ENCODE data around the gene CD81.

- TF ChIP-seq, protein P1, sequence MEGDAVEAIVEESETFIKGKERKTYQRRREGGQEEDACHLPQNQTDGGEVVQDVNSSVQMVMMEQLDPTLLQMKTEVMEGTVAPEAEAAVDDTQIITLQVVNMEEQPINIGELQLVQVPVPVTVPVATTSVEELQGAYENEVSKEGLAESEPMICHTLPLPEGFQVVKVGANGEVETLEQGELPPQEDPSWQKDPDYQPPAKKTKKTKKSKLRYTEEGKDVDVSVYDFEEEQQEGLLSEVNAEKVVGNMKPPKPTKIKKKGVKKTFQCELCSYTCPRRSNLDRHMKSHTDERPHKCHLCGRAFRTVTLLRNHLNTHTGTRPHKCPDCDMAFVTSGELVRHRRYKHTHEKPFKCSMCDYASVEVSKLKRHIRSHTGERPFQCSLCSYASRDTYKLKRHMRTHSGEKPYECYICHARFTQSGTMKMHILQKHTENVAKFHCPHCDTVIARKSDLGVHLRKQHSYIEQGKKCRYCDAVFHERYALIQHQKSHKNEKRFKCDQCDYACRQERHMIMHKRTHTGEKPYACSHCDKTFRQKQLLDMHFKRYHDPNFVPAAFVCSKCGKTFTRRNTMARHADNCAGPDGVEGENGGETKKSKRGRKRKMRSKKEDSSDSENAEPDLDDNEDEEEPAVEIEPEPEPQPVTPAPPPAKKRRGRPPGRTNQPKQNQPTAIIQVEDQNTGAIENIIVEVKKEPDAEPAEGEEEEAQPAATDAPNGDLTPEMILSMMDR (IDR thresholded peaks at IDR 0.05) = no peak
- no peak for TF ChIP-seq POLR2AphosphoS5 (IDR thresholded peaks at IDR 0.05)
- TF ChIP-seq POLR2A (IDR thresholded peaks at IDR 0.05) = no peak
These were observed 31.6 kb downstream of the CD81 start for GRCh38 chr11:2408671-2409070.

Data from transverse colon (tissue), 4 donors.